Trophoblast cell (in vitro differentiated cells and primary cell): ENCODE data around the gene TBL1XR1.

Source experiments
- DNase-seq, 2 donors: peaks; one replicate each; pipeline ENCODE4 v3.0.0-alpha.2; 2016
- H2AFZ ChIP-seq: 2 replicates; pipeline ENCODE4 v1.6.1; 2013; ENCODE audit warnings: low read length, moderate library complexity, mild to moderate bottlenecking; ENCODE audit not compliant: insufficient read depth, poor library complexity
- H2AK5ac ChIP-seq: 2 replicates; pipeline ENCODE4 v1.6.1; 2013; ENCODE audit warnings: mild to moderate bottlenecking, low read length
- H2BK120ac ChIP-seq: 2 replicates; pipeline ENCODE4 v1.6.1; 2013; ENCODE audit warnings: low read length, mild to moderate bottlenecking, moderate library complexity; ENCODE audit not compliant: insufficient read depth, poor library complexity
- H2BK12ac ChIP-seq: 2 replicates; pipeline ENCODE4 v1.6.1; 2013; ENCODE audit warnings: mild to moderate bottlenecking, low read length, moderate library complexity
- H2BK5ac ChIP-seq: 2 replicates; pipeline ENCODE4 v1.6.1; 2013; ENCODE audit warnings: low read length, low read depth, moderate library complexity, mild to moderate bottlenecking; ENCODE audit not compliant: poor library complexity
- H3K14ac ChIP-seq: 2 replicates; pipeline ENCODE4 v1.6.1; 2013; ENCODE audit warnings: mild to moderate bottlenecking, low read length
- H3K18ac ChIP-seq: 2 replicates; pipeline ENCODE4 v1.6.1; 2013; ENCODE audit warnings: mild to moderate bottlenecking, low read length
- H3K23ac ChIP-seq: 2 replicates; pipeline ENCODE4 v1.6.1; 2013; ENCODE audit warnings: low read length
- H3K27ac ChIP-seq: 2 replicates; pipeline ENCODE4 v1.5.1; 2013; ENCODE audit warnings: low read depth, mild to moderate bottlenecking, inconsistent platforms, low read length, moderate library complexity
- H3K27me3 ChIP-seq: 2 replicates; pipeline ENCODE4 v1.6.1; 2013; ENCODE audit warnings: inconsistent platforms, mild to moderate bottlenecking, low read length, moderate library complexity; ENCODE audit not compliant: insufficient read depth
- H3K36me3 ChIP-seq, 2 experiments: 1 replicate in 1 of 2; 2 replicates in 1 of 2; pipeline ENCODE4 v1.6.1; 2013; ENCODE audit warnings: low read length in 2 of 2, mild to moderate bottlenecking in 2 of 2, moderate library complexity in 1 of 2; ENCODE audit not compliant: insufficient read depth in 2 of 2, control insufficient read depth in 1 of 2
- H3K4ac ChIP-seq: 2 replicates; pipeline ENCODE4 v1.6.1; 2013; ENCODE audit warnings: low read depth, mild to moderate bottlenecking, low read length, moderate library complexity
- H3K4me1 ChIP-seq, 2 experiments: 1 replicate in 1 of 2; 2 replicates in 1 of 2; pipeline ENCODE4 v1.6.1; 2013; ENCODE audit warnings: low read length in 2 of 2, mild to moderate bottlenecking in 2 of 2, moderate library complexity in 1 of 2; ENCODE audit not compliant: insufficient read depth in 2 of 2, control insufficient read depth in 1 of 2
- H3K4me2 ChIP-seq: 2 replicates; pipeline ENCODE4 v1.6.1; 2013; ENCODE audit warnings: inconsistent platforms, mild to moderate bottlenecking, low read length, moderate library complexity
- H3K4me3 ChIP-seq: 2 replicates; pipeline ENCODE4 v1.5.1; 2013; ENCODE audit warnings: mild to moderate bottlenecking, low read depth, low read length, inconsistent platforms
- H3K79me1 ChIP-seq: one replicate; pipeline ENCODE4 v1.6.1; 2013; ENCODE audit warnings: low read length
- H3K79me2 ChIP-seq: 2 replicates; pipeline ENCODE4 v1.6.1; 2013; ENCODE audit warnings: low read length, mild to moderate bottlenecking; ENCODE audit not compliant: control insufficient read depth, insufficient read depth, poor library complexity
- H3K9ac ChIP-seq: 2 replicates; pipeline ENCODE4 v1.6.1; 2013; ENCODE audit warnings: mild to moderate bottlenecking, low read length
- H3K9me3 ChIP-seq: 2 replicates; pipeline ENCODE4 v1.6.1; 2013; ENCODE audit warnings: low read depth, mild to moderate bottlenecking, control low read depth, inconsistent platforms, low read length; ENCODE audit not compliant: insufficient read depth
- H4K12ac ChIP-seq: 2 replicates; pipeline ENCODE4 v1.6.1; 2013; ENCODE audit warnings: low read depth, mild to moderate bottlenecking, low read length, moderate library complexity
- H4K8ac ChIP-seq: 2 replicates; pipeline ENCODE4 v1.6.1; 2013; ENCODE audit warnings: low read depth, mild to moderate bottlenecking, low read length, moderate library complexity
- H4K91ac ChIP-seq: one replicate; pipeline ENCODE4 v1.6.1; 2013; ENCODE audit warnings: low read depth, mild to moderate bottlenecking, low read length, moderate library complexity
- WGBS: extraction: QIAGEN DNeasy Blood & Tissue Kit; methylation state at CpG from one replicate; pipeline ENCODE4 v1.1.7; 2013; ENCODE audit warnings: missing lambda C conversion rate; ENCODE audit not compliant: insufficient read length, insufficient coverage; ENCODE audit errors: extremely low coverage; 5-methylcytosine and 5-hydroxymethylcytosine counted together

TBL1XR1 gene

GRCh38 chr3:176992978-176993377 lies 204.3 kb downstream of the TBL1XR1 start:
- H3K14ac ChIP-seq: no peak overlapping the region
- no peaks in the 10 kb centered on the region for H3K9me3 ChIP-seq
- H3K18ac ChIP-seq: no peak overlapping the region
- H3K4ac ChIP-seq: no peak overlapping the region
- no peaks in the 10 kb centered on the region for H3K4me1 ChIP-seq
- DNase-seq: no peak
- no peak overlapping the region for H3K4me2 ChIP-seq
- H4K8ac ChIP-seq: no peak overlapping the region
- H3K23ac ChIP-seq: no peak overlapping the region
- no peak overlapping the region for H2AFZ ChIP-seq
- no peak overlapping the region for H2BK120ac ChIP-seq
- H3K4me3 ChIP-seq: no peak overlapping the region
- H3K27me3 ChIP-seq: no peaks in the 10 kb centered on the region
- no peaks in the 10 kb centered on the region for H3K79me2 ChIP-seq
- H4K91ac ChIP-seq: no peak overlapping the region
- H2BK5ac ChIP-seq: no peak overlapping the region
- no peaks in the 10 kb centered on the region for H3K79me1 ChIP-seq
- H3K27ac ChIP-seq: no peak overlapping the region
- no peaks in the 10 kb centered on the region for H3K36me3 ChIP-seq
- no peak overlapping the region for H2BK12ac ChIP-seq
- H4K12ac ChIP-seq: no peak overlapping the region
- WGBS: no CpG with 5 or more reads among the region's 3 CpGs
- H2AK5ac ChIP-seq: no peak overlapping the region
- no peak overlapping the region for H3K9ac ChIP-seq

DNA sequence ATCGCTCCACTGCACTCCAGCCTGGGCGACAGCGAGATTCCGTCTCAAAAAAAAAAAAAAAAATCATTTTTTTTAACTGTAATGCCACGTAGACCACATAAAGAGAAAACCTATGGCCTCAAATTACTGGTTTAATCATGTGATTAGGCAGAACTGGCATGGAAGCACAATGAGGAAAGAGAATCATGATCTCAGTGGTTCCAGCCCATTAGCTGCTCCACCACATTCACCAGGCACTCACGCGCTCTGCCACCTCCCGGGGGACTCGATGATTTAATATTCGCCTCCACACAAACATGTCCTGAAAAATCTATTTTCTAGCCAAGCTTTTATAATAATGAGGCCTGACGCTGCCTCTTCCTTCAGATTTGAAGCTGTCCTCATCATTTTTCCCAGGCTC lies 204.7 kb downstream of the TBL1XR1 start:
- H3K27ac ChIP-seq: no peak overlapping the region
- no peak overlapping the region for H3K4ac ChIP-seq
- no peak overlapping the region for H4K8ac ChIP-seq
- no peaks in the 10 kb centered on the region for H3K79me2 ChIP-seq
- H2BK5ac ChIP-seq: no peak overlapping the region
- H3K4me2 ChIP-seq: no peak overlapping the region
- H3K14ac ChIP-seq: no peak overlapping the region
- no peak overlapping the region for H2BK12ac ChIP-seq
- no peaks in the 10 kb centered on the region for H3K36me3 ChIP-seq
- no peaks in the 10 kb centered on the region for H3K4me1 ChIP-seq
- H3K18ac ChIP-seq: no peak overlapping the region
- H3K79me1 ChIP-seq: no peaks in the 10 kb centered on the region
- no peaks in the 10 kb centered on the region for H3K9me3 ChIP-seq
- H3K9ac ChIP-seq: no peak overlapping the region
- no peak overlapping the region for H4K12ac ChIP-seq
- no CpG with 5 or more reads among the region's 11 CpGs for WGBS
- no peak overlapping the region for H4K91ac ChIP-seq
- H3K4me3 ChIP-seq: no peak overlapping the region
- no peak overlapping the region for H3K23ac ChIP-seq
- no peak overlapping the region for H2AK5ac ChIP-seq
- H2BK120ac ChIP-seq: no peak overlapping the region
- H2AFZ ChIP-seq: no peak overlapping the region
- H3K27me3 ChIP-seq: no peaks in the 10 kb centered on the region
- DNase-seq: no peak

DNA sequence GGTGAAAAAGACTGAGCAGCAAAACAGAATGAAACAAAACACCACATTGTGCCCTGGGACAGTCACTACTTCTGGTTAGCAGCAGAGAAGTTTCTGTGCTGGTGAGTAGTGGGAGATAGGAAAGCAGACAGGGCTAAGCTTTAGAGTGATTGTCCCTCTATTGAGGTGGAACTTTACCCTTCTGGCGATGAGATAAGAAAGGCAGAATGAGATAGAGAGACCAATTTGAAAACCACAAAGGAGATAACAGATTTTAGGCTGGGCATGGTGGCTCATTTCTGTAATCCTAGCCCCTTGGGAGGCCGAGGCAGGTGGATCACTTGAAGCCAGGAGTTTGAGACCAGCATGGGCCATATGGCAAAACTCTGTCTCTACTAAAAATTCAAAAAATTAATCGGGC lies 208.5 kb downstream of the TBL1XR1 start:
- no peak overlapping the region for H2AK5ac ChIP-seq
- no peak overlapping the region for H2AFZ ChIP-seq
- DNase-seq: no peak
- H3K36me3 ChIP-seq: no peaks in the 10 kb centered on the region
- no peak overlapping the region for H4K91ac ChIP-seq
- no peak overlapping the region for H2BK12ac ChIP-seq
- H3K23ac ChIP-seq: no peak overlapping the region
- H3K14ac ChIP-seq: no peak overlapping the region
- no peak overlapping the region for H3K9ac ChIP-seq
- H3K18ac ChIP-seq: no peak overlapping the region
- H3K4me1 ChIP-seq: no peaks in the 10 kb centered on the region
- H3K4ac ChIP-seq: no peak overlapping the region
- no peak overlapping the region for H2BK5ac ChIP-seq
- H3K27me3 ChIP-seq: no peaks in the 10 kb centered on the region
- no peak overlapping the region for H3K4me3 ChIP-seq
- no CpG with 5 or more reads among the region's 3 CpGs for WGBS
- H3K79me2 ChIP-seq: no peaks in the 10 kb centered on the region
- no peak overlapping the region for H4K8ac ChIP-seq
- H3K9me3 ChIP-seq: no peaks in the 10 kb centered on the region
- H3K27ac ChIP-seq: no peak overlapping the region
- H4K12ac ChIP-seq: no peak overlapping the region
- no peak overlapping the region for H2BK120ac ChIP-seq
- no peaks in the 10 kb centered on the region for H3K79me1 ChIP-seq
- H3K4me2 ChIP-seq: no peak overlapping the region

- H3K27me3 ChIP-seq: no peaks in the 10 kb centered on the region
- H2BK5ac ChIP-seq: no peak overlapping the region
- no peak overlapping the region for H4K12ac ChIP-seq
- H3K9ac ChIP-seq: no peak overlapping the region
- no peak for DNase-seq
- no peak overlapping the region for H3K14ac ChIP-seq
- no peak overlapping the region for H4K8ac ChIP-seq
- no peak overlapping the region for H3K27ac ChIP-seq
- no peak overlapping the region for H3K4me3 ChIP-seq
- no peaks in the 10 kb centered on the region for H3K79me1 ChIP-seq
- H3K23ac ChIP-seq: no peak overlapping the region
- H2AFZ ChIP-seq: no peak overlapping the region
- H3K9me3 ChIP-seq: no peaks in the 10 kb centered on the region
- no peak overlapping the region for H3K18ac ChIP-seq
- no peaks in the 10 kb centered on the region for H3K4me1 ChIP-seq
- WGBS: no CpG with 5 or more reads among the region's 8 CpGs
- no peak overlapping the region for H3K4me2 ChIP-seq
- no peaks in the 10 kb centered on the region for H3K79me2 ChIP-seq
- H2AK5ac ChIP-seq: no peak overlapping the region
- H3K4ac ChIP-seq: no peak overlapping the region
- no peaks in the 10 kb centered on the region for H3K36me3 ChIP-seq
- H4K91ac ChIP-seq: no peak overlapping the region
- H2BK120ac ChIP-seq: no peak overlapping the region
- no peak overlapping the region for H2BK12ac ChIP-seq
Measured at GRCh38 chr3:176987901-176988650, 209.2 kb downstream of the TBL1XR1 start.
